HepG2 (cell line): ENCODE measurements around the gene SYT1. TPM values are rescaled to one million over a fixed set of nuclear protein-coding genes. Genes with fewer than 3 reads are reported as not detected.

Experiments
- ATAC-seq: fragments of 200-7000 bp; cut with Tn5 transposase; 3 replicates; pipeline ENCODE4 v1.9.1; 2020; ENCODE audit warnings: mild to moderate bottlenecking, moderate library complexity
- BruUV-seq: library from RNA; stranded (reverse); fragments of 400-500 nt; replicated peaks from 2 replicates; lab custom pipeline; 2021; lab: Mats Ljungman, UMichigan
- CTCF ChIA-PET: fragments of 300-600 bp; formaldehyde crosslinking; extraction: SDS; loops from one replicate; lab custom pipeline; 2021; ENCODE audit warnings: low total read pairs, inconsistent platforms, low intra/inter-chr PET ratio; lab: Yijun Ruan, JAX
- POLR2A ChIA-PET: fragments of 350-600 bp; sonication (Branson Sonifier 250); formaldehyde crosslinking; loops from one replicate; lab custom pipeline; 2020; ENCODE audit warnings: antibody characterized with exemption, inconsistent platforms; lab: Yijun Ruan, JAX
- DNase-seq: peaks from one replicate; pipeline ENCODE4 v3.0.0-alpha.2; 2015; ENCODE audit warnings: low spot score
- FAIRE-seq: peaks from 3 replicates; lab custom pipeline; 2011; peaks lifted over from hg19 to GRCh38; lab: Jason Lieb, UNC
- H2AFZ ChIP-seq: one replicate; pipeline ENCODE4 v1.6.1; 2011; ENCODE audit warnings: low read length, inconsistent platforms
- H3K27ac ChIP-seq: fragments of 300-600 bp; 3 replicates; pipeline ENCODE4 v1.8.0; 2011; ENCODE audit warnings: mixed run types, mild to moderate bottlenecking, mixed read lengths, low read length, inconsistent platforms; ENCODE audit not compliant: insufficient read depth; ENCODE audit errors: extremely low read length
- H3K27me3 ChIP-seq, 2 experiments: fragments of 200-600 bp in 1 of 2; 2 replicates in 1 of 2; 3 replicates in 1 of 2; pipeline versions ENCODE4 v1.6.0 to v1.8.0; 2011; ENCODE audit warnings: low read length in 2 of 2, mild to moderate bottlenecking in 2 of 2, moderate library complexity in 2 of 2, inconsistent platforms in 1 of 2; ENCODE audit not compliant: insufficient read depth in 2 of 2, control insufficient read depth in 1 of 2
- H3K36me3 ChIP-seq, 2 experiments: fragments of 200-600 bp in 1 of 2; replicated peaks in 1 of 2; 2 replicates in 1 of 2; 3 replicates in 1 of 2; pipeline versions ENCODE4 v1.5.1 to v1.8.0; 2011; ENCODE audit warnings: low read length in 2 of 2, inconsistent platforms in 1 of 2; ENCODE audit not compliant: insufficient read depth in 2 of 2, control insufficient read depth in 1 of 2
- H3K4me1 ChIP-seq: 2 replicates; pipeline ENCODE4 v1.5.1; 2012; ENCODE audit warnings: low read length, inconsistent platforms; ENCODE audit not compliant: insufficient read depth
- H3K4me2 ChIP-seq: 2 replicates; pipeline ENCODE4 v1.6.0; 2011; ENCODE audit warnings: low read depth, low read length, inconsistent platforms
- H3K4me3 ChIP-seq, 3 experiments: fragments of 200-600 bp in 1 of 3; sonication (generic), shearing (Covaris generic) in 1 of 3; replicated peaks in 1 of 3; 2 replicates each; pipeline ENCODE4 v1.5.1; 2011 to 2016; ENCODE audit warnings: low read length in 3 of 3, inconsistent platforms in 2 of 3, low read depth in 2 of 3, mild to moderate bottlenecking in 2 of 3, control low read depth in 1 of 3, mixed read lengths in 1 of 3; ENCODE audit not compliant: insufficient read depth in 1 of 3
- H3K79me2 ChIP-seq: one replicate; pipeline ENCODE4 v1.6.1; 2011; ENCODE audit warnings: low read length, inconsistent platforms; ENCODE audit not compliant: insufficient read depth
- H3K9ac ChIP-seq: 2 replicates; pipeline ENCODE4 v1.6.0; 2011; ENCODE audit warnings: mild to moderate bottlenecking, low read depth, low read length, inconsistent platforms; ENCODE audit not compliant: insufficient read depth
- H3K9me3 ChIP-seq: 2 replicates; pipeline ENCODE4 v1.5.1; 2012; ENCODE audit warnings: mild to moderate bottlenecking, low read length
- H4K20me1 ChIP-seq: 2 replicates; pipeline ENCODE4 v1.6.0; 2011; ENCODE audit warnings: inconsistent platforms, mild to moderate bottlenecking, low read length, moderate library complexity; ENCODE audit not compliant: insufficient read depth
- BRD4 ChIP-seq: sonication (generic); formaldehyde crosslinking; IDR thresholded peaks from 2 replicates; pipeline ENCODE4 v1.4.0; 2020; ENCODE audit warnings: missing genetic modification reagents
- FOSL2 ChIP-seq: sonication (generic); formaldehyde crosslinking; IDR thresholded peaks from 2 replicates; pipeline ENCODE4 v1.4.0; 2020; ENCODE audit warnings: missing genetic modification reagents
- HIVEP1 ChIP-seq: sonication (generic); formaldehyde crosslinking; IDR thresholded peaks from 2 replicates; pipeline ENCODE4 v1.4.0; 2020; ENCODE audit warnings: mild to moderate bottlenecking, missing genetic modification reagents
- KAT8 ChIP-seq: IDR thresholded peaks from 2 replicates; pipeline ENCODE4 v1.6.1; 2016; ENCODE audit warnings: missing genetic modification reagents, missing compliant biosample characterization
- KLF16 ChIP-seq, 2 experiments: sonication (generic) in 1 of 2; formaldehyde crosslinking in 1 of 2; IDR thresholded peaks; 2 replicates each; pipeline versions ENCODE4 v1.6.1 to v1.8.0; 2016 to 2023; ENCODE audit warnings: missing genetic modification reagents in 2 of 2, missing compliant biosample characterization in 1 of 2
- MAF1 ChIP-seq: sonication (generic); formaldehyde crosslinking; IDR thresholded peaks from 2 replicates; pipeline ENCODE4 v1.5.0; 2020; ENCODE audit warnings: missing genetic modification reagents, borderline replicate concordance
- RFX5 ChIP-seq: IDR thresholded peaks from 2 replicates; pipeline ENCODE4 v1.6.1; 2011; ENCODE audit warnings: low read depth, low read length, improper control_type of control experiment
- TRIM24 ChIP-seq: sonication (generic); formaldehyde crosslinking; IDR thresholded peaks from 2 replicates; pipeline ENCODE4 v1.8.0; 2022; ENCODE audit warnings: mild to moderate bottlenecking, missing genetic modification reagents
- ZEB1 ChIP-seq: IDR thresholded peaks from 2 replicates; pipeline ENCODE4 v1.6.1; 2012; ENCODE audit warnings: mild to moderate bottlenecking, low read depth, inconsistent platforms; ENCODE audit not compliant: insufficient replicate concordance
- WGBS: methylation state at CpG from one replicate; pipeline ENCODE4 v1.1.6; 2017; ENCODE audit warnings: low lambda C conversion rate; 5-methylcytosine and 5-hydroxymethylcytosine counted together
- in situ Hi-C: cut with HindIII; loops from 2 replicates; pipeline ENCODE4 v1.10.0; 2017; ENCODE audit warnings: low pct_unique_long_range_greater_than_20kb; ENCODE audit not compliant: extremely low pct_ligation_motif_present
- intact Hi-C: fragments of 100-400 bp; cut with micrococcal nuclease; formaldehyde crosslinking; loops from one replicate; pipeline ENCODE4 v1.10.0; 2022; ENCODE audit not compliant: unreplicated experiment
- polyA plus RNA-seq, 8 experiments: library from polyadenylated mRNA; depleted of rRNA in 3 of 8; stranded (reverse) in 7 of 8; unstranded in 1 of 8; fragments of >200 nt; fragmentation: Illumina TruSeq in 4 of 8; extraction: Trizol in 4 of 8; gene quantifications; 2 replicates each; pipeline versions ENCODE4 v1.2.1 to v1.2.3, GENCODE V29; 2011 to 2016; ENCODE audit warnings: low read depth in 4 of 8, missing spikeins in 1 of 8, mixed read lengths in 1 of 8; ENCODE audit not compliant: insufficient read depth in 1 of 8
- total RNA-seq, 5 experiments: library from RNA; depleted of rRNA; stranded (reverse); fragments of >200 nt; fragmentation: Illumina TruSeq; extraction: Trizol; gene quantifications; 2 replicates each; pipeline ENCODE4 v1.2.3, GENCODE V29; 2016; ENCODE audit warnings: low read depth in 1 of 5
- TF ChIP-seq, protein P1 (sequence below): sonication (generic); formaldehyde crosslinking; IDR thresholded peaks from 2 replicates; pipeline ENCODE4 v1.4.0; 2020; ENCODE audit warnings: missing genetic modification reagents
- TF ChIP-seq, protein P2 (sequence below): sonication (generic); formaldehyde crosslinking; IDR thresholded peaks from 2 replicates; pipeline ENCODE4 v1.5.1; 2020; ENCODE audit warnings: mild to moderate bottlenecking, missing genetic modification reagents, moderate library complexity
- TF ChIP-seq, protein P3 (sequence below), 2 experiments: sonication (generic) in 1 of 2; formaldehyde crosslinking in 1 of 2; IDR thresholded peaks; 2 replicates each; pipeline versions ENCODE4 v1.4.0 to v1.6.1; 2016 to 2020; ENCODE audit warnings: borderline replicate concordance in 1 of 2, low read depth in 1 of 2, mild to moderate bottlenecking in 1 of 2, missing genetic modification reagents in 1 of 2

The SYT1 gene
- total and polyA plus RNA-seq, 2 of the 13 experiments (the other 11 are each of a cell fraction or from before 2014, with no cell fraction given): not detected

DNA sequence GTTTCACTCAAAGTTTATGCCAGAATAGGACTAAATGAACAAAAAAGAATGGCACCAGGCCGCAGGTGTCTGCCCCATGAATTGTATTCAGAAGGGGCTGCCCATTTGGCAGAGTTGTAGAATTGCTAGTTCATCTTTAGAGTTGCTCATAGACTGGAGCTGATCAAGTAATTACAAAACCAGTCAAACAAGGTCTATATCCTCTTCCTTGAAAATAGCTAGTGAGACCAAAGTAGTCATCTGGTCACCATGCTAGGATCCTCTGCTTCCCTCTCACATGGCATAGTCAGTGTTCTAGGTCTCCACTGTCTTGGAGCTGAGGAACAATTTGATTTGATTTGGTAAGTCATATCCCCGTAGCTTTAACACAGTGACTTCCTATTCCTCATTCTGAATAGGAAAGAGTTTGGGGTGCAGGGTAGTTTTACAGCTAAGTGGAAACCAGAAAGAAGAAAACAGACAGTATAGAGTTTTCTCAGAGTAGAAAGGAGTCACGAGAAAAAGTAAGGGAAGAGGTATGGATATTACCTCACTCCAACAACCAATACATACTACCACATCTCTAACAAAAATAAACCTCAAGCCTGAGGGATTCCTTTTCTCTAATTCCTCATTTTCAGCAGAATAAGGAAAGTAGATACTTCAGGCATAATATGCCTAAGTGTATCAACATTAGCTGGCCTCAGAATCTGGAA lies 574.1 kb downstream of the SYT1 start:
- Histone ChIP-seq H3K36me3 (no peaks in the 10 kb centered on the region), H3K27ac (no peak overlapping the region), H3K9ac (no peak overlapping the region), H3K9me3 (no peaks in the 10 kb centered on the region), H3K4me2 (no peak overlapping the region), H4K20me1 (no peaks in the 10 kb centered on the region), H2AFZ (no peak overlapping the region), H3K4me3 (no peak overlapping the region), H3K27me3 (no peaks in the 10 kb centered on the region), H3K79me2 (no peaks in the 10 kb centered on the region), H3K4me1 (peaks cover 5% of the 10 kb centered on the region; the same call in 1 of the 2 replicates)
- TF ChIP-seq, protein P1, sequence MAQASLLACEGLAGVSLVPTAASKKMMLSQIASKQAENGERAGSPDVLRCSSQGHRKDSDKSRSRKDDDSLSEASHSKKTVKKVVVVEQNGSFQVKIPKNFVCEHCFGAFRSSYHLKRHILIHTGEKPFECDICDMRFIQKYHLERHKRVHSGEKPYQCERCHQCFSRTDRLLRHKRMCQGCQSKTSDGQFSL (CRISPR knock-in tag): no peak
- TF ChIP-seq MAF1 (no peak), TRIM24 (CRISPR knock-in tag) (no peak), FOSL2 (CRISPR knock-in tag) (no peak), RFX5 (no peak), ZEB1 (no peak), HIVEP1 (CRISPR knock-in tag) (no peak), KAT8 (CRISPR knock-in tag) (no peak), KLF16 (CRISPR knock-in tag; IDR thresholded peaks at IDR 0.05) (no peak), BRD4 (no peak)
- TF ChIP-seq, protein P2, sequence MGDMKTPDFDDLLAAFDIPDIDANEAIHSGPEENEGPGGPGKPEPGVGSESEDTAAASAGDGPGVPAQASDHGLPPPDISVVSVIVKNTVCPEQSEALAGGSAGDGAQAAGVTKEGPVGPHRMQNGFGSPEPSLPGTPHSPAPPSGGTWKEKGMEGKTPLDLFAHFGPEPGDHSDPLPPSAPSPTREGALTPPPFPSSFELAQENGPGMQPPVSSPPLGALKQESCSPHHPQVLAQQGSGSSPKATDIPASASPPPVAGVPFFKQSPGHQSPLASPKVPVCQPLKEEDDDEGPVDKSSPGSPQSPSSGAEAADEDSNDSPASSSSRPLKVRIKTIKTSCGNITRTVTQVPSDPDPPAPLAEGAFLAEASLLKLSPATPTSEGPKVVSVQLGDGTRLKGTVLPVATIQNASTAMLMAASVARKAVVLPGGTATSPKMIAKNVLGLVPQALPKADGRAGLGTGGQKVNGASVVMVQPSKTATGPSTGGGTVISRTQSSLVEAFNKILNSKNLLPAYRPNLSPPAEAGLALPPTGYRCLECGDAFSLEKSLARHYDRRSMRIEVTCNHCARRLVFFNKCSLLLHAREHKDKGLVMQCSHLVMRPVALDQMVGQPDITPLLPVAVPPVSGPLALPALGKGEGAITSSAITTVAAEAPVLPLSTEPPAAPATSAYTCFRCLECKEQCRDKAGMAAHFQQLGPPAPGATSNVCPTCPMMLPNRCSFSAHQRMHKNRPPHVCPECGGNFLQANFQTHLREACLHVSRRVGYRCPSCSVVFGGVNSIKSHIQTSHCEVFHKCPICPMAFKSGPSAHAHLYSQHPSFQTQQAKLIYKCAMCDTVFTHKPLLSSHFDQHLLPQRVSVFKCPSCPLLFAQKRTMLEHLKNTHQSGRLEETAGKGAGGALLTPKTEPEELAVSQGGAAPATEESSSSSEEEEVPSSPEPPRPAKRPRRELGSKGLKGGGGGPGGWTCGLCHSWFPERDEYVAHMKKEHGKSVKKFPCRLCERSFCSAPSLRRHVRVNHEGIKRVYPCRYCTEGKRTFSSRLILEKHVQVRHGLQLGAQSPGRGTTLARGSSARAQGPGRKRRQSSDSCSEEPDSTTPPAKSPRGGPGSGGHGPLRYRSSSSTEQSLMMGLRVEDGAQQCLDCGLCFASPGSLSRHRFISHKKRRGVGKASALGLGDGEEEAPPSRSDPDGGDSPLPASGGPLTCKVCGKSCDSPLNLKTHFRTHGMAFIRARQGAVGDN: no peak
- TF ChIP-seq, protein P3, sequence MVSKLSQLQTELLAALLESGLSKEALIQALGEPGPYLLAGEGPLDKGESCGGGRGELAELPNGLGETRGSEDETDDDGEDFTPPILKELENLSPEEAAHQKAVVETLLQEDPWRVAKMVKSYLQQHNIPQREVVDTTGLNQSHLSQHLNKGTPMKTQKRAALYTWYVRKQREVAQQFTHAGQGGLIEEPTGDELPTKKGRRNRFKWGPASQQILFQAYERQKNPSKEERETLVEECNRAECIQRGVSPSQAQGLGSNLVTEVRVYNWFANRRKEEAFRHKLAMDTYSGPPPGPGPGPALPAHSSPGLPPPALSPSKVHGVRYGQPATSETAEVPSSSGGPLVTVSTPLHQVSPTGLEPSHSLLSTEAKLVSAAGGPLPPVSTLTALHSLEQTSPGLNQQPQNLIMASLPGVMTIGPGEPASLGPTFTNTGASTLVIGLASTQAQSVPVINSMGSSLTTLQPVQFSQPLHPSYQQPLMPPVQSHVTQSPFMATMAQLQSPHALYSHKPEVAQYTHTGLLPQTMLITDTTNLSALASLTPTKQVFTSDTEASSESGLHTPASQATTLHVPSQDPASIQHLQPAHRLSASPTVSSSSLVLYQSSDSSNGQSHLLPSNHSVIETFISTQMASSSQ (IDR thresholded peaks at IDR 0.05; ENCODE audit: low read depth): no peak
- TF ChIP-seq, protein P3 (CRISPR knock-in tag; IDR thresholded peaks at IDR 0.05; ENCODE audit: borderline replicate concordance): no peak
- BruUV-seq: no TSS peak
- ATAC-seq (no peak), FAIRE-seq (no peak), DNase-seq (no peak)
- intact Hi-C loops (no loop called here), in situ Hi-C loops (no loop called here)
- CTCF ChIA-PET: no interaction called here
- POLR2A ChIA-PET: no interaction called here
- WGBS: 3% methylated on average over 3 of the region's 3 CpGs
